ENCODE data around the gene MSS51. TPM values are rescaled to one million over a fixed set of nuclear protein-coding genes. Genes with fewer than 3 reads are reported as not detected.

Gene MSS51
- total RNA-seq, 4 donors from 2014 or later = 0.88 to 2.5 (median 2.1) TPM

GRCh38 chr10:73386583-73386982, 46.8 kb downstream of the MSS51 start:
- Histone ChIP-seq H3K4me3 (no peak overlapping the region), H3K27ac (no peak overlapping the region), H3K27me3 (no peaks in the 10 kb centered on the region), H3K4me1 (no peaks in the 10 kb centered on the region), H3K36me3 (peaks cover 13 to 100% (median 38%) of the 10 kb centered on the region in 3 donors), H3K9me3 (no peaks in the 10 kb centered on the region)
- no peak for DNase-seq
- intact Hi-C loops (cut with DNase I) = no loop called here
- TF ChIP-seq POLR2A (IDR thresholded peaks at IDR 0.05) (no peak), CTCF (IDR thresholded peaks at IDR 0.05) (no peak)
- 94 to 98% methylated on average over 7 of the region's 7 CpGs for WGBS, 2 donors

GRCh38 chr10:73379064-73379748, 54.2 kb downstream of the MSS51 start:
- H3K4me1 ChIP-seq = no peaks in the 10 kb centered on the region
- intact Hi-C loops (cut with DNase I) = no loop called here
- 77 to 100% methylated on average over 1 of the region's 1 CpG for whole genome bisulfite sequencing, 2 donors
- TF ChIP-seq CTCF (IDR thresholded peaks at IDR 0.05) (no peak), POLR2A (IDR thresholded peaks at IDR 0.05) (no peak)
- no peak overlapping the region for H3K27ac ChIP-seq
- no peaks in the 10 kb centered on the region for H3K27me3 ChIP-seq
- H3K9me3 ChIP-seq = no peaks in the 10 kb centered on the region
- no peak for DNase-seq
- no peak overlapping the region for H3K4me3 ChIP-seq
- H3K36me3 ChIP-seq = peaks cover 13 to 100% (median 41%) of the 10 kb centered on the region in 3 donors

- Histone ChIP-seq H3K27me3 (no peaks in the 10 kb centered on the region), H3K9me3 (no peaks in the 10 kb centered on the region), H3K27ac (no peak overlapping the region), H3K36me3 (peaks cover 5 to 100% (median 26%) of the 10 kb centered on the region in 3 donors), H3K4me3 (no peak overlapping the region), H3K4me1 (no peaks in the 10 kb centered on the region)
- DNase-seq = no peak
- no peak for TF ChIP-seq POLR2A (IDR thresholded peaks at IDR 0.05)
- TF ChIP-seq CTCF (IDR thresholded peaks at IDR 0.05) = no peak
- intact Hi-C loops (cut with DNase I) = no loop called here
- WGBS, 2 donors = 42 to 45% methylated on average over 3 of the region's 3 CpGs
Measured at GRCh38 chr10:73376679-73377078, 56.7 kb downstream of the MSS51 start.

Other genes starting within 250 kb of the MSS51 start
- gene DNAJC9, start 186.3 kb downstream of the MSS51 start, total RNA-seq = 10 to 100 TPM; 13.4 to 35.4 (median 25.2) TPM
- 10 to 100 TPM; 36.8 to 60.3 (median 54.2) TPM for gene MRPS16, start 180.9 kb downstream of the MSS51 start, total RNA-seq
- gene CFAP70, start 74.7 kb downstream of the MSS51 start, total RNA-seq = 1 to 10 TPM in 1 of 4 donors, under 1 TPM in 3; 0.22 to 2.5 (median 0.66) TPM
- gene ANXA7, start 19.5 kb downstream of the MSS51 start, total RNA-seq = 100 to 1,000 TPM in 3 of 4 donors, 10 to 100 TPM in 1; 95.8 to 130 (median 108) TPM
- gene PPP3CB, start 62.5 kb upstream of the MSS51 start, total RNA-seq = 10 to 100 TPM; 24.1 to 40.2 (median 30.6) TPM
- 10 to 100 TPM; 17.8 to 37.4 (median 32.7) TPM for gene USP54, start 157.8 kb upstream of the MSS51 start, total RNA-seq
- 1 to 10 TPM in 1 of 4 donors, under 1 TPM in 2, not detected in 1; 0.19 to 1.2 (median 0.79) TPM for gene MYOZ1, start 207.9 kb upstream of the MSS51 start, total RNA-seq
- under 1 TPM; 0.19 to 0.48 (median 0.24) TPM for gene SYNPO2L, start 222.5 kb upstream of the MSS51 start, total RNA-seq

Data from esophagus squamous epithelium (tissue), 5 donors.